Urothelium cell line (cell line): ENCODE measurements around the gene MR1.

Source experiments
- DNase-seq: peaks from one replicate; pipeline ENCODE4 v3.0.0; 2011; ENCODE audit warnings: low spot score, mixed read lengths
- FAIRE-seq: peaks from 2 replicates; lab custom pipeline; 2011; peaks lifted over from hg19 to GRCh38; lab: Jason Lieb, UNC

MR1 gene

GRCh38 chr1:181033799-181034451 is at the start of gene MR1:
TSS of gene MR1 (plus strand) at chr1:181033983. CDS start at chr1:181034008, 25 bp downstream.
- peak; percentile 79 for DNase-seq
- no peak for FAIRE-seq

DNA sequence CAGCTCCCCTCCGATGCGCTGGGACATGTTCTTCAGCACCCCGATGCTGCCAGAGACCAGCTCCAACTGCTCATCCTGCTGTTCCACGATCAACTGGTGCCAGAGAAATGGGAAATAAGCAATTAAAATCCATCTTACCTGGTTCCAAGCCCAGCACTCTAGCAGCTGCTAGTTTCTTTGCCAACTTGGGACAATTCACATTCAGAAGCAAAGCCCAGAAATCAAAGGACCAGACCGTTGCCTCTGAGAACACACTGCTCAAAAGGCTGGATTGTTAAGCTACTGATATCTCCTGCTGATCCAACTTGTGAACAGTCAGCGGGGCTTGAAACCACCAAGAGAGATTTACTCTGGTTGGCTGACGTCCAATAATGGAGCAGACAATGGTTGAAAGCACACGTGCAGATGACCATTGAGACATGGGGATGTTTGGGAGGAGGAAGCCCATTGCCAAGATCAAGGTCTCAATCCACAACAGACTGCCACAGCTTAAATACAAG is 45.5 kb upstream of the MR1 start:
- no peak for DNase-seq
- FAIRE-seq: no peak

DNA sequence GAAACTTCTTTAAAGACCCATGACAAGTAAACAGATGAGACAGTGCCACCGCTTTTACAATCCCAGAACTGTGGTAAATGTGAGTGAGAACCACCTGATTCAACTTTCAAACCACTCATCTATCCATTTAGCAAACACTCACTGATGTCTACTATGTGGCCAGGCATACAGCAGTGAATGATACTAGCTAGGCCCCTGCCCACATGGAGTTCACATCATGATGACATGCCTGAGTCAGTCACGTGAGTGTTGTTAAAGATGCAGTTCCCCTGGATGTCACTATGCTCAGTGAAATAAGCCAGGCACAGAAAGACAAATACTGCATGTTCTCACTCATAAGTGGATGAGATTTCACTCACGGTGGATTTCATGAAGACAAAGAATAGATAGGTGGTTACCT is 39.5 kb upstream of the MR1 start:
- no peak for DNase-seq
- FAIRE-seq: no peak

DNA sequence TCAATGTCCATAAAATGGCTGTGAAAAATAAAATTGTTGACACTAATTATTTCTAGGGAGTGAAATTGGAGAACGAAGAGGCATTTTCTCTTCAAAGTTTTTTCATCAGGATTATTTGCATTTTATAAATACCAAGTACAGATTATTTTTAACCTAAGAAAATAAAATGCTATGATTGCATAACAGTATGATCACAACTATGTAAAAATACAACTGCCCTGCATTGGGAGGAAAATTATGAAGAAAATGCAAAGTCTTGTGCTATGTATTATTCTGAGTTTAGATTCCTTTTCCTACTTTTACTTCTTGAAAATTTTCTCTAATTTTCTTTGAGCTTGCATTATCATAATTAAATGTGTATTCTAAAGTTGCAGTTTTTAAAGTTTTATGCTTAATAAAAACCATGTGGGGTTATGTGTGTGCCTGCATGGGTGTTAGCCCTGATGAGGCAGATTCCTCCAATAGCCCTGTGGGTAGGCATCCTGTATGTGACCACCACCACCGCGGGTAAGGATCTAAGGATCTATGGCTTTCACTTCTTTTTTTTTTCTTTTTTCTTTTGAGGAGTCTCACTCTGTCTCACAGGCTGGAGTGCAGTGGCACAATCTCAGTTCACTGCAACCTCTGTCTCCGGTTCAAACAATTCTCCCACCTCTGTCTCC is 35.8 kb upstream of the MR1 start:
- no peak for FAIRE-seq
- no peak for DNase-seq

DNA sequence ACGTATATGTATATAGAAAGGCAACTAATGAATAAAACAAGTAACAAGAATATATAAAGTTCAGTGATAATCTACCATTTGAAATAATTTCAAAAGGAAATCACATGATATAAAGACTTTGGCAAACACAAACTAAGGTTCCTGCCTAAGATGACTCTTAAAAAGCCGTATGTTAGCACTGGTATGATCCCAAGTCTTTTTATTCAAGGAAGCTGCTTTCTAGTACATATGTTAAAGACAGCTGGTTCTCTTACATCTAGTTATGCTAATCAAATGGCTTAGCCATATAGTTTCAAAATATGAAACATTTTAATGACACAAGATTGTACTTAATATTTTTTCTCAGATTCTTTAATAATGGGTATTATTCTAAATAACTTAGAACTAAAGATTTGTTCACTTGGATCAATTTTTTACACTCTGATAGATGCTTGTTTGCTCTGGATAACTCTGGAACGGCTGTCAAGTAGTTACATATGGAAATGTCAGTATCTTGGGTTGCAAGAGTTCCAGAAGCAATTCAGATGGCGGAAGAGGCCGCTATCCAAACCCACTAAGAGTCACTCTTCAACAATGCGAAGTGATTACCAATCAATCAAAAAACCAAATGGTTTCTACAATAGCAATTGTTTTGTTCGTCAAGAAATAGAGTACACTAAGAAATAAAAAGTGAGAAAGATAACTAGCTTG is 32.5 kb upstream of the MR1 start:
- DNase-seq (no peak), FAIRE-seq (no peak)

GRCh38 chr1:181002582-181003172 is 31.1 kb upstream of the MR1 start:
- FAIRE-seq (no peak), DNase-seq (no peak)

DNA sequence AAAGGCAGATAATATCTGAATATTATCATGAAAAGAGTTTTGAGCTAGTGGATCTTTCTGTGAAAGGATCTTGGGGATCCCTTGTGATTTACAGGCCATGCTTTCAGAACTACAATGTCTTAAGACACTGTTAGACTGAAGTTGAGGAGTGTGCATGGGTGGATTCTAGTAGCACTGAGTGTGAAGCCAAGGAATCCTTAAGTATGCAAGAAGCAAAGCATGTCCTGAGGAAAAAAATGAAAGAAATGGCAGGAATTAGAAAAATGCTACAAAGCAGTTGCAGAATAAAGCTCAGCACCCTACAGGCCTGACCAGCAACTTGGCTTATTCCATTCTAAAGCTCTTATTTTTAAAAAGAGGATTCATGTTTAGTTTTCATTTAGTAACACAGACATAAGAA is 23.0 kb upstream of the MR1 start:
- DNase-seq: no peak
- FAIRE-seq: no peak

- FAIRE-seq (no peak), DNase-seq (no peak)
These were observed 22.2 kb upstream of the MR1 start for GRCh38 chr1:181011301-181012202.

DNA sequence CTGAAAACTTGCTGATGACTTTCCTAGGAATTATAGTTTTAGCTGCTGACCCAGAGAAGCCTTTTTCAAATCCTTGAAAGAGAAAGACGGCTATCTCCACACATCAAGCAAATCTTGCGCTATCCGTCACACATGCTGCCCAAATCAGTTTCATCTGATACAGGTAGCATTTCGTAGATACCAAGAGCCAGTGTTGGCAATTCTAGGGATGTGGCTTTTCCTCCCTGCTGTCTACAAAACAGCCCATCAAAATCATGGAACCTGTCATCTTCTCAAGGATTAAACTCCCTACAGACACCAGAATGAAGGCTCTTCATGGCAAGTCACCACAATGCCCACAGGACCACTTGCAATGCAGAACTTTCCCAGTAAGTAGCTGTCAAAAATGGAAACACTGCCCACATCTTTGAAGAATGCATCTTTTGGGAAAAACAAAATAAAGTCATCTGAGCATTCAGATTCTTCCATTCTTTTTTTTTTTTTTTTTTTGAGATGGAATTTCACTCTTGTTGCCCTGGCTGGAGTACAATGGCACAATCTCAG is 21.5 kb upstream of the MR1 start:
- DNase-seq (no peak), FAIRE-seq (no peak)

GRCh38 chr1:181013144-181013543 is 20.6 kb upstream of the MR1 start:
- FAIRE-seq (no peak), DNase-seq (no peak)

DNA sequence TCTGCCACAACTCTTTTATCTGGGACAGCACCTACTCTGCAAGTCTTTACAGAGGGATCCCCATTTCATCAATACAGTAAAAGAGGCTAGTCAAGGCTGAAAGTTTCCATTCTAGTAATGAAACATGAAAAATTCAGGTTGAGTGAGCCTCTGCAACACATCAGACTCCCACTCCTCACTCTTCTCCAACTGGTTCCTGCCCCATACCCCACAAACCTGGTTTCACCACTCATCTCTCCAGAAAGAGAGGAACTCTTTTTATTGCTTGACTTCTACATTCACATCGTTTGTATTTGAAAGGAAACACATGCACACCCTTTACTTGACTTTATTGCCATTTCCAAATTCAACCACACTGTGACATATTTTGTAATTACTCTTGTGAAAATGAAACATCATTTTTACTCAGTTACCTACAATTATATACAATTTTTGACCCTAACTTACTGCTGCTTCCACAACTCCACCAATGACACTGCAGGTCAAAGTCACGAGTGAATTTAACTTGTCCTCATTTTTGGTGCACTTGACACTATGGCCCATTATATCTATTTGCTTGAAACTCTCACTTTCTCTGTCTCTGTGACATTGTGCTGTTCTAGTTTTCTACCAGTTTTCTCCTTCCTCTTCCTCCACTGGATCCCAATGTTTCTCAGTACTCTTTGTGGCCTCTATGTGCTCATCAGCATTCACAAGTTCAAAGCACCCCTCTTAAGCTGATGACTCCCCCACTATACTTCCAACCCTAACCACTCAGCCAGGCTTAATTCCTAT is 19.1 kb upstream of the MR1 start:
- FAIRE-seq: no peak
- no peak for DNase-seq

DNA sequence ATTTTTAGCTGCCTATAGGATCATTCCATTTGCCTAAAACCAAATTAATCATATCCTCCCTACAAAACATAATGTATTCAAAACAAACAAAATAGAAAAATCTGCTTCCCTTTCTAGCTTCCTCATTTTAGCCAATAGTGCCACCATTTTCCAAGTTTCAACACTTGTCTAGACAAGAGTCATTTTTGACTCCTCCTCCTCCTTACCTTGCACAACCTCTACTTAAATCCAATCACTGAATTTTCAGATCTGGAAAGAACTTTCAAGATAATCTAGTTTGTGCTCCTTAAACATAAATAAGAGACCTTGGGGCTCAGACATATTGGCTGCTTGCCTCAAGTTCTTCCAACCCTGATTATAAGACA is 18.6 kb upstream of the MR1 start:
- FAIRE-seq: no peak
- DNase-seq: no peak

DNA sequence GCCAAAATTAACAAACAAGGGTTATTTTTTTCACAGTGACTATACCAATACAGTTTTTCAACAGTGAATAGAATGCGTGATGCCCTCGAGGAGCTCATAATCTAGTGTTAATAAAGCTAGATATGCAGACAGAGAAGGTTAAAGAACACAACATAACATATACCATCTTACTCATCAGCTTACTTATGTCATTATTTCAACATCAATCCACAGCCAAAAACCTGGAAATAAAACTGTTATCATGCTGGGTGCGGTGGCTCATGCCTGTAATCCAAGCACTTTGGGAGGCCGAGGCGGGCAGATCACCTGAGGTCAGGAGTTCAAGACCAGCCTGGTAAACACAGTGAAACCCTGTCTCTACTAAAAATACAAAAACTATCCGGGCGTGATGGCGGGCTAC is 17.2 kb upstream of the MR1 start:
- FAIRE-seq: no peak
- DNase-seq: no peak

- DNase-seq (no peak), FAIRE-seq (no peak)
These were observed 14.7 kb upstream of the MR1 start for GRCh38 chr1:181018901-181019681.

GRCh38 chr1:181021159-181021558 is 12.6 kb upstream of the MR1 start:
- no peak for FAIRE-seq

GRCh38 chr1:181021811-181022434 is 11.9 kb upstream of the MR1 start:
- FAIRE-seq (no peak), DNase-seq (peak; percentile 68)

More at GRCh38 chr1:181021159-181021558, 12.6 kb upstream of the MR1 start:
- no peak for DNase-seq

DNA sequence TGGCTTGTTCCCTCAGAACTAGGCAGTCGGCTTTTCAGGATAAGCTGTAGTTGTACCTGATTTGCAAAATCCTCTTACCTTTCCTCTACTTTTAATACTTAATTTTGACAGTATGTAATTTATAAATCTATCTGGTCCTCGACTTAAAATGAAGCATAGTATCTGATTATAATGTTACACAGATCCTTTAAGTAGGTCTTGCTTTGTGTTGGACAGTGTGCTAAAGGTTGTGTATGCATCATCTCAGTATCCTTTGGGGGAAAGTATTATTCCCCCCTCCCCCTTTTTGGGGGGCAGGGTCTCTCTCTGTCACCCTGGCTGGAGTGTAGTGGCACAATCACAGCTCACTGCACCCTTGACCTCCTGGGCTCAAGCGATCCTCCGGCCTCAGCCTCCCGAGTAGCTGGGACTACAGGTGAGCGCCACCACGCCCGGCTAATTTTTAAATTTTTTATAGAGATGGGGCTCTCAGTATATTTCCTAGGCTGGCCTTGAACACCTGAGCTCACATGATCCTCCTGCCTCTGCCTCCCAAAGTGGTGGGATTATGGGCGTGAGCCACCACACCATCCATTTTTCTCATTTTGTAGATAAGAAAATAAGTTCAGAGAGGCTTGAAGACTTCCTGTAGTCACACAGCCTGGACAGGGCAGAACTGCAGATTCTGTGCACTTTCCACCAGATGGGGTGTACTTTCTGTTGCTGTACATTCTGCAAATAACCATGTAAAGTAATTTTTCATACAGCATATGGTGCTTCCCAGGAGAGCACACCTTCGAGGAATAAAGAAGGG is 10.3 kb upstream of the MR1 start:
- no peak for FAIRE-seq
- DNase-seq: no peak

DNA sequence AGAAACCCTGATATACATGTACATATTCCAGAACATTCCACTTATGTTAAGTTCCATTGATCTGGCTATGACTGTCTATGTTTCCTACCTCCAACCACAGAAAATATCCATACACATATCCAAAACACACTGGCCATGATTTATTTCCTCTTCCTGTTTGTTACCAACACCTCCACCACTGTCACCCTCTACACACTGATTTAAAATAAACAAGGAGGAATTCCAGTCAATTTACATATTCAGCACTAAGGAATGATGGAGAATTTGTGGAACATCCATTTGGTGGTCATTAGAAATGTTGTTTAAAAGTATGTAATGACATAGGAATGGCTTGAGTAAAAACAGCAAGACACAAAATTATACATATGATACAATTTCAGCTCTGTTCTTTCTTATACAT is 5.6 kb upstream of the MR1 start:
- DNase-seq: no peak
- FAIRE-seq: no peak
